CD4-positive, CD25-positive, alpha-beta regulatory T cell (primary cell): Measurements from ENCODE around the gene SELENOS. TPM values are rescaled to one million over a fixed set of nuclear protein-coding genes. Genes with fewer than 3 reads are reported as not detected.

ENCODE experiments used
- ATAC-seq, 2 donors: fragments of 150-1000 bp; cut with Tn5 transposase; one replicate each; pipeline ENCODE4 v1.10.0; 2021; ENCODE audit warnings: low read depth in 2 of 2, moderate number of reproducible peaks in 2 of 2, moderate library complexity in 1 of 2
- DNase-seq, 3 donors: peaks; one replicate each; pipeline versions ENCODE4 v3.0.0 to v3.0.0-alpha.2; 2012 to 2022; ENCODE audit warnings: mixed read lengths in 1 of 3
- H3K27ac ChIP-seq: one replicate; pipeline ENCODE4 v1.7.0; 2013; ENCODE audit warnings: mild to moderate bottlenecking, low read length; ENCODE audit not compliant: insufficient read depth, poor library complexity, severe bottlenecking
- H3K27me3 ChIP-seq: one replicate; pipeline ENCODE4 v1.7.0; 2013; ENCODE audit warnings: low read length; ENCODE audit not compliant: control insufficient read depth, insufficient read depth
- H3K36me3 ChIP-seq: one replicate; pipeline ENCODE4 v1.7.0; 2013; ENCODE audit warnings: mild to moderate bottlenecking, low read length, moderate library complexity; ENCODE audit not compliant: control insufficient read depth, insufficient read depth
- H3K4me1 ChIP-seq: 2 replicates; pipeline ENCODE4 v1.7.0; 2013; ENCODE audit warnings: mild to moderate bottlenecking, low read length; ENCODE audit not compliant: insufficient read depth, control insufficient read depth, poor library complexity, severe bottlenecking
- H3K4me3 ChIP-seq: one replicate; pipeline ENCODE4 v1.7.0; 2013; ENCODE audit warnings: low read depth, mild to moderate bottlenecking, low read length, moderate library complexity
- H3K9me3 ChIP-seq, 2 experiments: 1 replicate in 1 of 2; 2 replicates in 1 of 2; pipeline ENCODE4 v1.7.0; 2013; ENCODE audit warnings: low read length in 2 of 2, mild to moderate bottlenecking in 1 of 2, moderate library complexity in 1 of 2; ENCODE audit not compliant: control insufficient read depth in 2 of 2
- H3K27ac Mint-ChIP-seq, 3 donors: one replicate each; pipeline ENCODE4 v1.8.0; 2020 to 2022; ENCODE audit warnings: mild to moderate bottlenecking in 3 of 3, mixed read lengths in 3 of 3, moderate library complexity in 2 of 3
- H3K27me3 Mint-ChIP-seq: one replicate; pipeline ENCODE4 v1.8.0; 2022; ENCODE audit warnings: mild to moderate bottlenecking, mixed read lengths
- H3K36me3 Mint-ChIP-seq: one replicate; pipeline ENCODE4 v1.8.0; 2020; ENCODE audit warnings: mixed read lengths
- H3K4me1 Mint-ChIP-seq, 4 donors: one replicate each; pipeline ENCODE4 v1.8.0; 2020 to 2022; ENCODE audit warnings: mixed read lengths in 4 of 4, mild to moderate bottlenecking in 1 of 4
- H3K4me3 Mint-ChIP-seq, 4 donors: one replicate each; pipeline ENCODE4 v1.8.0; 2020 to 2022; ENCODE audit warnings: mild to moderate bottlenecking in 4 of 4, mixed read lengths in 4 of 4, moderate library complexity in 3 of 4
- H3K9me3 Mint-ChIP-seq, 7 donors: one replicate each; pipeline ENCODE4 v1.8.0; 2020 to 2022; ENCODE audit warnings: mixed read lengths in 7 of 7, mild to moderate bottlenecking in 3 of 7, moderate library complexity in 2 of 7
- polyA plus RNA-seq, 4 donors: library from polyadenylated mRNA; unstranded; fragments of 300-500 nt; fragmentation: Illumina TruSeq; gene quantifications; one replicate each; pipeline ENCODE4 v1.2.3, GENCODE V29; 2021
- total RNA-seq: library from RNA; stranded (reverse); gene quantifications from one replicate; pipeline ENCODE4 v1.2.3, GENCODE V29; 2022

Gene SELENOS
- total and polyA plus RNA-seq, 5 donors from 2014 or later: 32.3 to 72.5 (median 59.0) TPM

DNA sequence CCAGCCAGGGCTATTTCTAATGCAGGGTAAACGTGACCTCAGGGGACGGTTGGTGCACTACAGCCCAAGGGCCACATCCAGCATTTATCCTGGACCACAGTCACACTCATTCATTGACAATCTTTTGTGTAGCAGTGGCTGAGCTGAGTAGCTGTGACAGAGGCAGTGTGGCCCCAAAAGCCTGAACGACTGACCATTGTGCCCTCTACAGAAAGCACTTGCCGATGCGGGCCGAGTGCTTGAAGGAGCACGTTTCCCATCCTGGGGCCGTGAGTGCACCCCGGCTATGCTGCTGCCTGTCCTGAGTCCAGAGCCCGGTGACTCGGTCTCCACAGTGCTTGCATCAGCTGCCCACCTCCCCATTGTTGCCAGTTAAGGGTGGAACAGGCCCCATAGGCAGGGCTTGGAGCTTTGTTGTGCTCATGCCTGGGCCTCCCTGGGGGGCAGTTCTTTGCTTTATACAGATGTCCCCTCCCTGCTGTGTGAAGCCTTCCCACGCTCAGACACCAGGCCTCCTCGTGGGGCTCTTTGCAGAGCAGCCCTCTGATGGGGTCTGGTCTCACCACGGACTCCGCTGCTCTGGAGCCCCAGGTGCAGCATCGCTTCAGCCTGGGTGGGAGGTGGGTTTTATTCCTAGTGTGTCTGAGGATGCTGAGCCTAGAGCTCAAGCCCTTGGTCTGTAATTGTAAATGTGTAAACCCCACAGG lies 30.8 kb upstream of the SELENOS start:
- H3K27me3 Mint-ChIP-seq: peaks cover 5% of the 10 kb centered on the region
- Histone ChIP-seq H3K4me3 (no peak overlapping the region), H3K27me3 (no peaks in the 10 kb centered on the region), H3K27ac (no peak overlapping the region), H3K9me3 (no peaks in the 10 kb centered on the region), H3K4me1 (no peaks in the 10 kb centered on the region), H3K36me3 (no peaks in the 10 kb centered on the region)
- H3K36me3 Mint-ChIP-seq: no peaks in the 10 kb centered on the region
- ATAC-seq (no peak), DNase-seq (no peak)
- H3K9me3 Mint-ChIP-seq: no peaks in the 10 kb centered on the region
- no peak overlapping the region for H3K27ac Mint-ChIP-seq
- H3K4me1 Mint-ChIP-seq: no peaks in the 10 kb centered on the region
- no peak overlapping the region for H3K4me3 Mint-ChIP-seq

DNA sequence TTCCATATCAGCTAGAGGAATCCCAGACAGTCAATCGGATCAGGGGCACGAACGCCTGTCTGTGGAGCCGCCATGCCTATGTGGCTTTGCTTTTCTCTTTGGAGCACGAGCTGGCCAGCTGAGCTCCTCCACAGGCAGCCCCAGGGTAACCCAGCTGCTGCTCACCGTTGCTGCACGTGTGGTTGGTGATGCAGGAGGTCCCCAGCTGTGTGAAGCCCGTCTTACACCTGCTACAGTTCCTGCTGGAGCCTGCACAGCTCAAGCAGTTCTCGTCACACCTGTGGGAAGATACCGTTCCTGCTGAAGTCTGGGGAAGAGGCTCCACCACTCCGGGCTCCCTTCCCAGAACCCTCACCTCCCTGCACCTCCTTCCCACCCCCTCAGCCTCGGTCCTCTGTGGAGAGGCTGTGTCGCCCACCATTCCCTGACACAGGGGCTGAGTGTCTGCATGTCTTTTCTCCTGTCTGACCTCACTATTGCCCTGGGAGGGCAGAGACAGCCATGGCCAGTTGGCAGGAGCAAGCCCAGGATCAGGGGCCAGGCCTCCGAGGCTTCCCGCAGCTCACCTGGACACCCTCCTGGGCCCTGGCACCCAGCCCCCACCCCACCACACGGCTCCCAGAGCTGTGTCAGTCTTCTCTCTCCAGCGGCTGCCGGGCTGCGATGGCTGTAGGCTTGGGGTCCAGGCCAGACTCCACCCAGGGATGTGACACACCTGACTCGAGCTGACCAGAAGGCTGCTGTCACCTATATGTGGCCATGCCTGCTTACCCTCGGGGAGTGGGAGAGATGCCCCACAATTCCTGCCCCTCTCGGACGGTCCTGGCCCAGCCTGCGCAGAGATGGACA lies 30.0 kb upstream of the SELENOS start:
- DNase-seq (no peak), ATAC-seq (no peak)
- Histone ChIP-seq H3K36me3 (no peaks in the 10 kb centered on the region), H3K27me3 (no peaks in the 10 kb centered on the region), H3K4me3 (no peak overlapping the region), H3K4me1 (no peaks in the 10 kb centered on the region), H3K9me3 (no peaks in the 10 kb centered on the region), H3K27ac (no peak overlapping the region)
- Mint-ChIP-seq H3K27ac (no peak overlapping the region), H3K9me3 (no peaks in the 10 kb centered on the region), H3K36me3 (no peaks in the 10 kb centered on the region), H3K4me3 (no peak overlapping the region), H3K4me1 (no peaks in the 10 kb centered on the region), H3K27me3 (peaks cover 5% of the 10 kb centered on the region)

- Histone ChIP-seq H3K27me3 (no peaks in the 10 kb centered on the region), H3K9me3 (no peaks in the 10 kb centered on the region), H3K27ac (no peak overlapping the region), H3K4me3 (no peak overlapping the region), H3K4me1 (no peaks in the 10 kb centered on the region), H3K36me3 (no peaks in the 10 kb centered on the region)
- Mint-ChIP-seq H3K4me1 (no peaks in the 10 kb centered on the region), H3K4me3 (no peak overlapping the region), H3K27me3 (peaks cover 5% of the 10 kb centered on the region), H3K36me3 (no peaks in the 10 kb centered on the region), H3K27ac (no peak overlapping the region), H3K9me3 (no peaks in the 10 kb centered on the region)
- DNase-seq (no peak), ATAC-seq (no peak)
These were observed 29.2 kb upstream of the SELENOS start for GRCh38 chr15:101306341-101307047.

DNA sequence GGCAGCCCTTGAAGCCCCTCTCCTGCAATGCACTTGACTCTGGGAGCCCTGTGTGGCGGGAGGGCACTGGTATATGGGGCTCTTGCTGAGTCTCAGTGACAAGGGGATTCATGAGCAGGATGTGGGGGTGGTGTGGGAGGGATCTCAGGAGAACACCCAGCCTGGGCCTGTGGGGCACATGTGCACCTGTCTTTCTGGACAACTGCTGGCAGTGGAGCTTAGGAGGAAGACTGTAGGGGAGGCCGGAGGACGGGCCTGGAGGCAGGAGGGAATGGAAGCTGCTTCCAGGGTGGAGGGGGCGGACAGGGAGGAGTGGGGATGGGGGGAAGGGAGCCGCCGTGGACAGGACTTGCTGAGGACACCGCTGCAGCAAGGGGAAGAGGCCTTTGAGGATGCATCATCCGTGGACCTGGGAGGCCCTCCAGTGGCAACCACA lies 28.6 kb upstream of the SELENOS start:
- Histone ChIP-seq H3K27me3 (no peaks in the 10 kb centered on the region), H3K4me1 (no peaks in the 10 kb centered on the region), H3K27ac (no peak overlapping the region), H3K36me3 (no peaks in the 10 kb centered on the region), H3K9me3 (no peaks in the 10 kb centered on the region), H3K4me3 (no peak overlapping the region)
- DNase-seq: no peak
- ATAC-seq: no peak
- Mint-ChIP-seq H3K36me3 (no peaks in the 10 kb centered on the region), H3K27ac (no peak overlapping the region), H3K4me1 (no peaks in the 10 kb centered on the region), H3K9me3 (no peaks in the 10 kb centered on the region), H3K4me3 (no peak overlapping the region), H3K27me3 (peaks cover 5% of the 10 kb centered on the region)

DNA sequence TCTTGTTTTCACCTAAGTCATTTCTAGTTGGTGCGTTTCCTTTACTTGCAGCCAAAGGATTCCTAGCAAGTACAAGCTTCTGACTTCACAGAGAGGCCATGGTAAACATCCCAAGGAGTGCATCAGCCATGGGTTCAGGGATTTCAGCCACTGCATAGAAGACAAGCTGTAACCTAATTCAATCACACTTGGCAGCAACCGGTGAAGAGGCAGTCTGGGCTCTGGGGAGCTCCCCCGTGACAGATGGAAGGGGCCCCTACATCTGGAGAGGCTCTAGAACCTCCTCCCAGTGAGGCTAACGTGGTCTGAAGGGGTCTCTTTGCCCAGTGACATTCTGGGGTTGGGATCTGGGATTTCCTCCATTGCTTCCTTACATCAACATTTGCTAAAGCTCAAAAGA lies 26.1 kb upstream of the SELENOS start:
- Histone ChIP-seq H3K27ac (no peak overlapping the region), H3K4me1 (no peaks in the 10 kb centered on the region), H3K9me3 (no peaks in the 10 kb centered on the region), H3K27me3 (no peaks in the 10 kb centered on the region), H3K36me3 (no peaks in the 10 kb centered on the region), H3K4me3 (no peak overlapping the region)
- Mint-ChIP-seq H3K27ac (peak overlapping the region in 1 of 3 donors; percentile 70), H3K4me1 (peaks cover 0 to 3% (median 0%) of the 10 kb centered on the region in 4 donors), H3K36me3 (no peaks in the 10 kb centered on the region), H3K27me3 (peaks cover 5% of the 10 kb centered on the region), H3K4me3 (no peak overlapping the region), H3K9me3 (no peaks in the 10 kb centered on the region)
- no peak for DNase-seq
- no peak for ATAC-seq

DNA sequence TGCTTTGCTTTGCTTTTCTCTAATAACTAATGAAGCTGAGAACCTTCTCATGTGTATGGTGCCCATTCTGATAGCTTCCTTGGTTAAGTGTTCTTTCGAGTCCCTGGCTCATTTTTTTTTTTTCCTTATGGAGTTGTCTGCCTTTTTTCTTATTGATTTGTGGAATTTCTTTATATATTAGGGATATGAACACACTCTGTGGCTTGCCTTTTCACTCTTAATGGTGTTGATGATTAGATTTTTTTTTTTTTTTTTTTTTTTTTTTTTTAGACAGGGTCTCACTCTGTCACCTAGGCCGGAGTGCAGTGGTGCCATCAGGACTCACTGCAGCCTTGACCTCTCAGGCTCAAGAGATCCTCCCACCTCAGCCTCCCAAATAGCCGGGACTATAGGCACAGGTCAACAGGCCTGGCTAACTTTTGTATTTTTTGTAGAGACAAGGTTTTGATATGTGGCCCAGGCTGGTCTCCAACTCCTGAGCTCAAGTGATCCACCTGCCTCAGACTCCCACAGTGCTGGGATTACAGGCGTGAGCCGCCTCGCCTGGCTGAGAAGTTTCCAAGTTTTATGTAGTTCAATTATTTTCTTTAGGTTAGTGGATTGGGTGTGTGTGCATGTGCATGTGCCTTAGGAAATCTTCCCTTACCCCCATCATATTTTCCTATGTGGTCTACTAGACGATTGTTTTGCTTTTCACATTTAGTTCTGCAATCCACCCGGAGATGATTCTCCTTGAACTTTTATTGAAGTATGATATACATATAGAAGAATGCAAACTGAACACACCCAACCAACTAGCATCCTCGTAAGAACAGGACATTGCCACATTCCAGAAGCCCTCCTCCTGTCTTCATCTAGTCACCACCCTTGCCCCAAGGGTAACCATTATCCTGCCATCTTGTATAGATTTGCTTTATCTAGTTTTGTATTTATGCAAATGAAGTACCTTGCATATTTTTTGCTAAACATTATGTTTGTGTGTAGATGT lies 19.4 kb upstream of the SELENOS start:
- Histone ChIP-seq H3K27ac (peak overlapping the region; percentile 97), H3K4me3 (peak overlapping the region; percentile 89), H3K4me1 (peaks cover 38% of the 10 kb centered on the region), H3K9me3 (no peaks in the 10 kb centered on the region), H3K36me3 (peaks cover 5% of the 10 kb centered on the region), H3K27me3 (no peaks in the 10 kb centered on the region)
- Mint-ChIP-seq H3K4me3 (peak overlapping the region; percentile 94 to 99 (median 96)), H3K4me1 (peaks cover 19 to 44% (median 32%) of the 10 kb centered on the region in 4 donors), H3K27me3 (no peaks in the 10 kb centered on the region), H3K9me3 (peaks cover 0 to 4% (median 0%) of the 10 kb centered on the region in 7 donors), H3K36me3 (peaks cover 4% of the 10 kb centered on the region), H3K27ac (peak overlapping the region in 1 of 3 donors; percentile 98)
- DNase-seq (no peak), ATAC-seq (no peak)
